DND-41 (cell line): ENCODE data around the gene ZNF582.

ENCODE experiments used
- ATAC-seq: fragments of 200-7000 bp; cut with Tn5 transposase; 3 replicates; pipeline ENCODE4 v1.9.1; 2021; ENCODE audit warnings: low read depth; ENCODE audit not compliant: insufficient read depth
- DNase-seq: peaks from one replicate; pipeline ENCODE4 v3.0.0-alpha.2; 2020
- H2AFZ ChIP-seq: 2 replicates; pipeline ENCODE4 v1.6.0; 2012; ENCODE audit warnings: low read depth, low read length
- H3K27ac ChIP-seq: 2 replicates; pipeline ENCODE4 v1.5.1; 2012; ENCODE audit warnings: low read length, inconsistent platforms
- H3K27me3 ChIP-seq: fragments of 200-600 bp; sonication (generic); 2 replicates; pipeline ENCODE4 v1.6.0; 2012; ENCODE audit warnings: low read length, mild to moderate bottlenecking, inconsistent platforms; ENCODE audit not compliant: insufficient read depth, poor library complexity
- H3K36me3 ChIP-seq: 2 replicates; pipeline ENCODE4 v1.5.1; 2012; ENCODE audit warnings: low read length, inconsistent platforms; ENCODE audit not compliant: insufficient read depth
- H3K4me1 ChIP-seq: 2 replicates; pipeline ENCODE4 v1.5.1; 2012; ENCODE audit warnings: mild to moderate bottlenecking, low read length; ENCODE audit not compliant: insufficient read depth
- H3K4me2 ChIP-seq: 2 replicates; pipeline ENCODE4 v1.6.0; 2012; ENCODE audit warnings: mild to moderate bottlenecking, moderate library complexity, low read length, inconsistent platforms; ENCODE audit not compliant: insufficient read depth
- H3K4me3 ChIP-seq, 2 experiments: fragments of 200-600 bp in 1 of 2; shearing (Covaris generic) in 1 of 2; 2 replicates each; pipeline ENCODE4 v1.5.1; 2012 to 2016; ENCODE audit warnings: inconsistent platforms in 2 of 2, low read length in 2 of 2, mild to moderate bottlenecking in 2 of 2, low read depth in 1 of 2, moderate library complexity in 1 of 2
- H3K79me2 ChIP-seq: 2 replicates; pipeline ENCODE4 v1.6.0; 2012; ENCODE audit warnings: low read length, inconsistent platforms; ENCODE audit not compliant: insufficient read depth
- H3K9ac ChIP-seq: 2 replicates; pipeline ENCODE4 v1.6.0; 2012; ENCODE audit warnings: low read depth, mild to moderate bottlenecking, inconsistent platforms, low read length, moderate library complexity
- H3K9me3 ChIP-seq: 2 replicates; pipeline ENCODE4 v1.5.1; 2012; ENCODE audit warnings: low read length, moderate library complexity, mild to moderate bottlenecking, inconsistent platforms; ENCODE audit not compliant: insufficient read depth, severe bottlenecking
- H4K20me1 ChIP-seq: 2 replicates; pipeline ENCODE4 v1.6.0; 2012; ENCODE audit warnings: low read length; ENCODE audit not compliant: insufficient read depth
- CTCF ChIP-seq: IDR thresholded peaks from 2 replicates; pipeline ENCODE4 v1.5.1; 2012; ENCODE audit warnings: borderline replicate concordance, low read length, moderate library complexity, mild to moderate bottlenecking; ENCODE audit not compliant: poor library complexity, severe bottlenecking; ENCODE audit errors: extremely low read depth
- EZH2 ChIP-seq: IDR thresholded peaks from 3 replicates; pipeline ENCODE4 v1.6.1; 2012; ENCODE audit warnings: borderline replicate concordance, low read depth, mild to moderate bottlenecking, moderate library complexity, low read length, inconsistent platforms; ENCODE audit not compliant: severe bottlenecking

Gene ZNF582

GRCh38 chr19:56393119-56394012, at the start of gene ZNF582:
Gene ZNF582 (minus strand): TSS chr19:56393534. CDS start chr19:56391752, 1,782 bp downstream.
- Histone ChIP-seq H3K4me3 (no peak within 1 kb of the TSS), H3K4me1 (no peaks in the 10 kb centered on the region), H3K36me3 (no peaks in the 10 kb centered on the region), H3K27ac (no peak within 1 kb of the TSS), H3K9me3 (peaks cover 8% of the 10 kb centered on the region), H3K79me2 (no peaks in the 10 kb centered on the region), H3K9ac (no peak within 1 kb of the TSS), H3K4me2 (no peak within 1 kb of the TSS), H4K20me1 (no peaks in the 10 kb centered on the region), H3K27me3 (peaks cover 10% of the 10 kb centered on the region), H2AFZ (no peak within 1 kb of the TSS)
- TF ChIP-seq EZH2 (no peak), CTCF (peak; percentile 13)
- DNase-seq (peak; percentile 80), ATAC-seq (peak; percentile 92)

GRCh38 chr19:56441206-56441792, 48.0 kb upstream of the ZNF582 start:
- Histone ChIP-seq H2AFZ (no peak overlapping the region), H3K4me3 (no peak overlapping the region), H3K9ac (no peak overlapping the region), H3K36me3 (no peaks in the 10 kb centered on the region), H3K9me3 (peaks cover 52% of the 10 kb centered on the region), H3K27ac (no peak overlapping the region), H3K79me2 (no peaks in the 10 kb centered on the region), H4K20me1 (no peaks in the 10 kb centered on the region), H3K27me3 (no peaks in the 10 kb centered on the region), H3K4me2 (no peak overlapping the region), H3K4me1 (no peaks in the 10 kb centered on the region)
- no peak for DNase-seq
- TF ChIP-seq EZH2 (no peak), CTCF (no peak)
- no peak for ATAC-seq

- H3K9me3 ChIP-seq = peaks cover 84% of the 10 kb centered on the region
- no peak overlapping the region for H3K9ac ChIP-seq
- no peak for TF ChIP-seq CTCF
- no peak for TF ChIP-seq EZH2
- no peak overlapping the region for H3K4me2 ChIP-seq
- no peak overlapping the region for H3K4me3 ChIP-seq
- H3K36me3 ChIP-seq = peaks cover 42% of the 10 kb centered on the region; the same call in 1 of the 2 replicates
- H3K4me1 ChIP-seq = no peaks in the 10 kb centered on the region
- no peaks in the 10 kb centered on the region for H3K27me3 ChIP-seq
- DNase-seq (no peak), ATAC-seq (no peak)
- no peaks in the 10 kb centered on the region for H4K20me1 ChIP-seq
- H3K79me2 ChIP-seq = no peaks in the 10 kb centered on the region
- no peak overlapping the region for H2AFZ ChIP-seq
- no peak overlapping the region for H3K27ac ChIP-seq
These were observed 30.6 kb upstream of the ZNF582 start for GRCh38 chr19:56423985-56424353.
